Stimulated activated CD4-positive, alpha-beta T cell treated with anti-CD3 and anti-CD28 coated beads, Interleukin-1b, Interleukin-23, amount 100 ng/mL, for 1 hour (primary cell): ENCODE results near the gene ODC1.
"Not testable (repeated sequence)": the region's sequence is repeated elsewhere in the genome, so short reads cannot be mapped to it uniquely, and the experiment has no call there.

ENCODE experiments used
- DNase-seq, 2 donors: peaks; one replicate each; pipeline ENCODE4 v3.0.0-alpha.2; 2020; ENCODE audit warnings: low read depth in 2 of 2

The ODC1 gene

GRCh38 chr2:10478298-10478625 lies 30.1 kb upstream of the ODC1 start:
- DNase-seq, result no peak

DNA sequence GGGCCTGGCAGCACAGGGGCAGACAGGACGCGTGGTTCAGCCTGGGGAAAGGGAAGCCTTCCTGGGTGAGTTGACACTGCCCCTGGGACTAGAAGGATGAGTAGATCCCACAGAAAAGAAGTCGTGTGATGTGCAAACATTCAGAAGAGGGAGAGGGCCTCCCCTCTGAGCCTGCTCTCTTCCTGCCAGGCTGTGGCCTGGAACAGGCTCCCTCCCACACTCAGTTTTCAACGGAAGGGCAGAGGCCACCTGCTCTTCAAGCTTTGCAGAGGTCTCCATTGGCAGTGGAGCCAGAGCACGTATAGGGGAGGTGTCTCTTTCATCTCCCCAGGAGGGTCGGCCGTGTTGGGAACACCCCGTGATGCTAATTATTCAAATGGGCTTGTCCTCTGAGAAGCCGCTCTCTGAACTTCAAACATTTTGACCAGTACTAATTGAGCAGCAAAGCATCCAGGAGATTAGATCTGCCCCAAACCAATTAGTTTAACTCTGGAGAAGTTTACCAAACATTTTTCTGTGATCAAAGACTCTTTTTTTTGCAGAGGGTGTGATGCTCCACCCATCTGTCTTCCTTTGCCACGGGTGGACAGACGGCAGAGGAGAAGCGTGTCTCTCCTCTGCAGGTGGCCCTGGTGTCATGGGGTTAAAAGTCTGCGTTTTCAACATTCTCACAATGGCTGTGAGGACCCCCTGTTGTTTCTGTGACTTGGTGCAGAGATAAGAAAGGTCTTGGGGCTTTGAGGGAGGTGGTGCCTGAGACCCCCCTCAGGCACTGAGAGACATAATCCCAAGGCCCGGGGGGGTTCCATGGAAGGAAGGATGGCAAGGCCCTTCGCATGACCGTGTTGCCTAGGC lies 29.5 kb upstream of the ODC1 start:
- DNase-seq, result no peak

DNA sequence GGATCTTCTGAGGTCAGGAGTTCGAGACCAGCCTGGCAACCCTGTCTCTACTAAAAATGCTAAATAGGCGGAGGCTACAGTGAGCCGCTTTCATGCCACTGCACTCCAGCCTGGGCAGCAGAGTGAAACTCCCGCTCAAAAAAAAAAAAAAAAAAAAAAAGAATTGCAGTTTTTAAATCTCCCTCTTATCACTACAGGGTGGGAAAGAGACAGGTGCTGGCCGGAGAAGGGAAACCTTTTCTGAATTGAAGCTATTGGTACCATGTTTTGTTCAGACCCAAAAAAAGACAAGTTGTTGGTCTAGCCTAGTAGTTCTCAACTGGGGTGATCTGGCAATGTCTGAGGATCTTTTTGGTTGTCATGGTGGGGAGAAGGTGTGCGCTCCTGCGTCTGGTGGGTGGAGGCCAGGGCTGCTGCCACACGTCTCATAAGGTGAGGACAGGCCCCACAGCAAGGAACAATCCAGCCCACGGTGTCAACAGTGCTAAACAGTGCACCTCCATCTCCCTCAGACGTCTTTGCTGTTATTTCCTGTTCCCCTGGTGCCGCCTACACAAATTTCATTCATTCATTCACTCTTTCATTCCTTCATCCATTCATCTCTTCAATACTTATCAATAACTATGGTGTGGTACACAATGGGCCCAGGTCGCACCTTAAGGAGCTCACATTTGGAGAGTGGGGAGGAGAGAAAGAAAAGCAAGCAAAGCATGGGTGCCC lies 28.8 kb upstream of the ODC1 start:
- DNase-seq, result no peak

DNA sequence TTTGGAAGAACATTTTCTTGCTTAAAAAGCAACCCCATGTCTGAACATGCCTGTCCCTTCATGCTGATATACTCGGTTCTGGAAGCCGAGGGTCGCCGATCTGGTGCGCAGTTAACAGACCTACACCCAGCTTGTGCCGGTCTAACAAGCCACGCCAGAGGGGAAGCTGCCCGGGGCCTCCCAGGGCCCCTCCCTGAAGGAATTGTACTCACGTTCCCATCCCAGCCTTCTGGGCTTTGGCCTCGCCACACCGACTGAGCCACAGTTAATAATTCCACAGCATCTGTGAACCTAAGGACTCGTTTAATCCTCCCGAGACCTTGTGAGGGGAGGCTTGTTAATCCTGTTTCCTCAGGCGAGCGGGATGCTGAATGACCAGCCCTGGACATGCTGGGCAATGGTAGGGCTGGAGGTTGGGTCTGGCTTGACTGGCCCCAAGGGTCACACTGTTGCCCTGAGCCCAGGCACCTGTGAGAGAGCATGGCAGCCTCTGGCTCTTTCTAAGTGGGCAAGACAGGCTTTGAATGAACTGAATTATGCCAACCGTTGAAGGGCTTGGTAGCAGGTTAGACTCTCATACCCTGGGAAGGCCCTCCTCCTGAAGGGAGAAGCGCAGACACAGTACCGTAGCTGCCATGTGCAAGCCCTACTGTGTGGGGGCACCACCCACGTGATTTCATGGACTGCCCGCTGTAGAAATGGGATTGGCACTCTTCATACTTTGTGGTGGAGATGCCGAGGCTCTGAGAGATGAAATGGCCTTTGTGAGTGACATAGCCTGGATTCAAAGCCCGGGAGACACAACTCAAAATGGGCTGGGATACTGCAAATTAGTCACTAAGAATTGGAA lies 27.9 kb upstream of the ODC1 start:
- DNase-seq, result no peak

- DNase-seq, result no peak
Observed at GRCh38 chr2:10475221-10475722, 27.1 kb upstream of the ODC1 start.

DNA sequence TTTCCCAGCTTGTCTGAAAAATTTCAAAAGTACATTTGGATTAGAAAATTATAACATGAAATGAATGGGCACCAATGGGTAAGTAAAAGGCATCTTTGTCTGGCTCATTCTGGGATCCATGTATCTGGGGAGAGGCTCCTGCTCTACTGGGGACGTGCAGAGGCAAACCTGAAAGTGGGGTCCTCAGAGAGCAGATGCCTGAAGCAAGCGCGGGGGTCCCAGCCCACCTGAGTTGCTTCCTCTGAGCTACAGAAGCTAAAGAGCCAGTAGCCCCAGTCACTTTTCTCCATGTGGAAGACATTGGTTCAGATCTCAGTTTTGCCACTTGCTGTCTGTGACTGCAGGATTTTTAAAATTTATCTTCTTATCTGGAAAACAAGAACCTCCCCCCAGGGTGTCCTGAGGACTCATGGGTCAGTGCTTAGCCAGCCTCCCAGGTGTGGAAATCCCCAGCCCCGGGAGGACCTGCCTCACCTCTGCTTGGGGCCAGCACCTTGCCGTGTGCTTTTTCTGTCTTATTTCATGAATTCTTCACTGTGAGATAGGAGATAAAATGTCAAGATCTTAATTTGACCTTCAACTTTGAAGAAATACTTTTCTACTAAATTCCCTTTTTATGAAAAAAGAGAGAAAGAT lies 25.1 kb upstream of the ODC1 start:
- no peak for DNase-seq

GRCh38 chr2:10471955-10472354 lies 23.8 kb upstream of the ODC1 start:
- no peak for DNase-seq

DNA sequence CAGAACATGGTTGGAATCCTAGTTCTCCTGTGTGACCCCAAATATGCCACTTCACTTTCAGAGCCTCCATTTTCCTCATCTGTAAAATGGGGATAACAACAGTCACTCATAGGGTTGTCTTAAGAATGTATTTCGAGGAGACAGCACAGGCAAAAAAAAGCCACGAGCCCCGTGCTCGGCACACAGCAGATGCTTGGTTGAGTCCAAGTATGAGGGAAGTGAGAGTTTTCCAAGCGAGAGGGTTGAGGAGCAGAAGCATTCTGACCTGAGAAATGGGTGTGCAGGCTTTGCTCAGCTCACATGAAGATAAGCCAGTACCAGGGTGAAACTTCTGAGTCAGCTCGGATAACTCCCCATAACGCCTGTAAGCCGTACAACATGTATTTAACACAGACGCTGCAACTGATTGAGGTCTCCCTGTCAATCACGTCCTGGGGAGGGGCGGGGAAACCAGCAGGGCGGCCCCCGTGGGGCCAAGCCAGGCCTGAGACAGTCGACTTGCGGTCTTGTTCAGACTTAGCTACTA lies 23.0 kb upstream of the ODC1 start:
- no peak for DNase-seq

GRCh38 chr2:10469955-10470608 lies 22.0 kb upstream of the ODC1 start:
- no peak for DNase-seq

DNA sequence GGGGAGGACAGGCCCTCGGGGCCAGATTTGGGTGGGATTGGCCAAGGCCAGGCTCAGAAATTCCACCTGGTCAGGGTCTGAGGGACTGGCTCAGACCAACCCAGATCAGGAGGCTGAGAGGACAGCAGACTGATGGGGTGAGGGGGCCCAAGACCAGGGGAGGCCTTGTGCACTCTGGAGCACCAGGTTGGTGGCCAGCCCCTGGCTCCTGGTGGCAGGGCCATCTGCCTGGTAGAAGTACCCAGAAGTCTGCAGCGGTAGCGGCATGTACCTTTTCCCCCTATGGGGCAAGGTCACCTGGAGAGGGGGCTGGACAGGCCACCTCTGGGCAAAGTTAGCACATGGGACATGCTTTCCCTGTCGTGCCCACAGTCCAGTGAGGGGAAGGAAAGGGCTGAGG lies 21.2 kb upstream of the ODC1 start:
- DNase-seq, result no peak

- no peak for DNase-seq
Observed at GRCh38 chr2:10467401-10467800, 19.3 kb upstream of the ODC1 start.

DNA sequence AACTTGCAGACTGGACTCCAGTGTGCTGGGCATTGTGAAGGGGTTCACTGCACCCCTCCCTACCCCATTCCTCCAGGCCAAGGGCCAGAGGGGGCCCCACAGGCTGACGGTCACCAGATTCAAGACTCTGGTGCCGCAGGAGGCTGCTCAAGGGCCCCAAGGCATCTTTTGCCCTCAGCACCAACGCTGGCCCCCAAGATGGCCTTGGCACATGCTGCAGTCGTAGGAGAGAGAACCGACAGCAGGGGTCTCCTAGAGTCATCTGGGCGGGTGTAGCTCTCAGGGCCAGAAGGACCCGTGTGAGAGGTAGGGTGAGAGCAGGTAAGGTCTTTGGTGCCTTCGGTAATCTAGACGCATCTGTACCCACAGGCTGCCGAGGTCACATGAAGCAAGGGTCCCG lies 18.7 kb upstream of the ODC1 start:
- no peak for DNase-seq

GRCh38 chr2:10465910-10466309 lies 17.8 kb upstream of the ODC1 start:
- DNase-seq, result no peak

DNA sequence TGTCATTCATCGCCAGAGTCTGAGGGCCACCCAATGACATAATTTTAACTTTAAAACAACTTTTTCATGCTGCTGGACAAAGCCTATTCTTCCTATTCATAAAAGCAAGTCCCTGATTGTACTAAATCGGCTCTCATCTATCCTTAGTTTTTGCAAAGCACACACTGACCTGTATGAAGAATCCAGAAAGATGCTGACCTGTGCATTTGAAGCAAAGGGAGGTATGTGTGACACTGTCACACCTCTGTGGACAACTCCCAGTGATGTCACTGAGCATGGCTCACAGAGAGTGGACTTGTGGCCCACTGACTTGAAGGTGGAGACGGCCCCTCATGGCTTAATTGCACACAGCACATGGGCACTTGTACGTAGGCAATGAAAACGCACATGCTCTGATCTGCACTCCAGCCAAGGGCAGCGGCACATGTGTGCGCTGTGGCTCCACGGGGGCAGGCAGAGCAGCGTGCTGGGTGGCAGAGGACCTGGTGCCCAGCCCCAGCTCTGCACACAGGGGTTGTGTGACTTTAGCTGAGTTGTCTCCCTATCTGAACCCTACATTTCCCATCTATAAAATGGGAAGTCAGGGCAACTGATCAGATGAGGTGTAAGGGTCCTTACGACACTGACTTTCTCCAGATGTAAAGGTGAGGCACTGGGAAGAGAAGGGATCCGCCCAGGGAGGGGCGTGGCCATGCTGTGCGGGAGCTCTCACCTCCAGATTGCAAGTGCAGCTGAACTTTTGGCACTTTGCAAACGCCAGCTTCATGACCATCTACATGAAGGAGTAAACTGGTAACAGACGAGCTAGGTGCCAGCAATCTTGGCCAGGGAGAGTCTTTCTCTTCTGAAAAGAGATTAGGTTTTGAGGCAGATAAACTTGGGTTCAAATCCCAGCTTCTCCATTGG lies 14.3 kb upstream of the ODC1 start:
- no peak for DNase-seq

DNA sequence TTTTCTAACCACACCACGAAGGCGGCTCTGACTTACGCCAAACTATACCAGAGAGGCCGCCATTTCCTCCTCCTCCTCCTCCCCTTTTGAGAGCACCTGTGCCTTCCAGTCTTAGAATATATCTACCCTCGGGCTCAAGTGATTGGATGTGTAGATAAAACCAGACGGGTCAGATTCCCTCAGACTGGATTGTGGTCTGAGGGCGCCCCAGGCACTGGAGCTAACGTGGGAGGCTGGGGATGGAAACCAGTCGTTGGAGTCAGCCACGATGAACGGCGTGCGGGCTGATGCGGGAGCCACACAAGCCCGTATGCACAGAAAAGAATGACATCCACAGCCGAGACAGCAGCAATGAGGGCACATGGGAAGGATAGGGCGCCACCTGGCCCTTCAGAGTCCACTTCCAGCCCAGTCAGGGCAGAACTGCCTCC lies 12.3 kb upstream of the ODC1 start:
- no peak for DNase-seq

GRCh38 chr2:10457846-10458598 lies 9.9 kb upstream of the ODC1 start:
- DNase-seq, result no peak

DNA sequence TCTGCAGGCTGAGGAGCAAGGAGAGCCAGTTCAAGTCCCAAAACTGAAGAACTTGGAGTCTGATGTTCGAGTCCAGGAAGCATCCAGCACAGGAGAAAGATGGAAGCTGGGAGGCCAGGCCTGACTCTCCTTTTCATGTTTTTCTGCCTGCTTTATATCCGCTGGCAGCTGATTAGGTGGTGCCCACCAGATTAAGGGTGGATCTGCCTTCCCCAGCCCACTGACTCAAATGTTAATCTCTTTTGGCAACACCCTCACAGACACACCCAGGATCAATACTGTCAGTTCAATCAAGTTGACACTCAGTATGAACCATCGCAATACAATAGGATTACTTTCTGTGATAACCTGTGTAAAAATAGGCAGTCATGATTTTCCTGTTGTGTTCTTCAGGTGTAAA lies 9.1 kb upstream of the ODC1 start:
- not testable (repeated sequence) for DNase-seq

- no peak for DNase-seq
Observed at GRCh38 chr2:10454505-10454904, 6.4 kb upstream of the ODC1 start.

DNA sequence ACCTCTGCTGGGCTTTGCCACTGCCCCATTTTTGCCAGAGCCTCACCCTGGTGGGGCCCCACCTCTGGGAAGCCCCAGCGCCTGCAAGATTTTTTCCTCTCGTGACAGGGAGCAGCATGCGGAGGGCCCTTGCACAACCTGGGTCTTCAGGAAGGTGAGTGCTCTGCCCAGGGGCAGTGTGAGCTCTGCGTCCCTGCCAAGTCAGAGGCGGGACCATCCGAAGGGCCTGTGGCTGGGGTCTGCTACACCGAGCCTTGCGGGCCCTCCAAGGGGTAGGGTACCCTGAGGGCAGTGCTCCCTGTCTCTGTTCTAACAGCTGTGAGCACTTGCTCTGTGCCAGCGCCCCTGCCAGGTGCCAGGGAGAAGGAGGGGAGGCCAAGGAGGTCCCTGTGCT lies 5.8 kb upstream of the ODC1 start:
- DNase-seq, result no peak
